ENCODE measurements around the gene FIZ1. TPM values are rescaled to one million over a fixed set of nuclear protein-coding genes. Genes with fewer than 3 reads are reported as not detected.

Gene FIZ1
- total RNA-seq, 1 donor from 2014 or later, result 18.4 TPM

- DNase-seq (ENCODE audit: low spot score), result no peak
Measured at GRCh38 chr19:55542292-55542855, 56.9 kb downstream of the FIZ1 start.

Other genes with a start within 250 kb of the FIZ1 start
- gene COX6B2, start 244.8 kb downstream of the FIZ1 start, total RNA-seq, result 3.7 TPM
- gene GARIN5B, start 236.3 kb downstream of the FIZ1 start, total RNA-seq, result not detected
- gene IL11, start 229.1 kb downstream of the FIZ1 start, total RNA-seq, result not detected
- gene TMEM190, start 222.7 kb downstream of the FIZ1 start, total RNA-seq, result not detected
- 20.8 TPM for gene TMEM238, start 215.2 kb downstream of the FIZ1 start, total RNA-seq
- 2,509 TPM for gene RPL28, start 213.6 kb downstream of the FIZ1 start, total RNA-seq
- 31.9 TPM for gene UBE2S, start 191.7 kb downstream of the FIZ1 start, total RNA-seq
- not detected for gene SHISA7, start 156.2 kb downstream of the FIZ1 start, total RNA-seq
- 48.4 TPM for gene ISOC2, start 137.9 kb downstream of the FIZ1 start, total RNA-seq
- gene C19orf85, start 134.8 kb downstream of the FIZ1 start, total RNA-seq, result not detected
- gene ZNF628, start 122.9 kb downstream of the FIZ1 start, total RNA-seq, result 7.4 TPM
- gene NAT14, start 114.3 kb downstream of the FIZ1 start, total RNA-seq, result 14.2 TPM
- gene SSC5D, start 111.1 kb downstream of the FIZ1 start, total RNA-seq, result 15.2 TPM
- gene SBK2, start 62.4 kb downstream of the FIZ1 start, total RNA-seq, result not detected
- 0.39 TPM for gene SBK3, start 54.0 kb downstream of the FIZ1 start, total RNA-seq
- gene ZNF579, start 18.7 kb downstream of the FIZ1 start, total RNA-seq, result 14.0 TPM
- gene ZNF524, start 771 bp upstream of the FIZ1 start, total RNA-seq, result 13.0 TPM
- gene ZNF865, start 6.1 kb upstream of the FIZ1 start, total RNA-seq, result 13.6 TPM
- 9.5 TPM for gene ZNF784, start 25.0 kb upstream of the FIZ1 start, total RNA-seq
- 56.5 TPM for gene ZNF580, start 41.5 kb upstream of the FIZ1 start, total RNA-seq
- gene ZNF581, start 44.1 kb upstream of the FIZ1 start, total RNA-seq, result 22.7 TPM
- 12.3 TPM for gene CCDC106, start 48.7 kb upstream of the FIZ1 start, total RNA-seq
- gene U2AF2, start 55.5 kb upstream of the FIZ1 start, total RNA-seq, result 195 TPM
- gene EPN1, start 75.7 kb upstream of the FIZ1 start, total RNA-seq, result 78.5 TPM
- gene NLRP9, start 138.9 kb upstream of the FIZ1 start, total RNA-seq, result not detected
- not detected for gene RFPL4A, start 159.6 kb upstream of the FIZ1 start, total RNA-seq
- not detected for gene RFPL4AL1, start 169.6 kb upstream of the FIZ1 start, total RNA-seq
- gene NLRP11, start 232.5 kb upstream of the FIZ1 start, total RNA-seq, result not detected
- not detected for gene NLRP4, start 237.0 kb upstream of the FIZ1 start, total RNA-seq